HG03060 (cell line): ENCODE data around the gene LIN7B.
"Not testable (repeated sequence)": the region's sequence is repeated elsewhere in the genome, so short reads cannot be mapped to it uniquely, and the experiment has no call there.

Experiments
- ATAC-seq: cut with Tn5 transposase; IDR thresholded peaks from one replicate; pipeline ENCODE4 v1.9.1; 2021; ENCODE audit warnings: low read depth, moderate number of reproducible peaks; ENCODE audit not compliant: unreplicated experiment

The LIN7B gene, protein sequence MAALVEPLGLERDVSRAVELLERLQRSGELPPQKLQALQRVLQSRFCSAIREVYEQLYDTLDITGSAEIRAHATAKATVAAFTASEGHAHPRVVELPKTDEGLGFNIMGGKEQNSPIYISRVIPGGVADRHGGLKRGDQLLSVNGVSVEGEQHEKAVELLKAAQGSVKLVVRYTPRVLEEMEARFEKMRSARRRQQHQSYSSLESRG

DNA sequence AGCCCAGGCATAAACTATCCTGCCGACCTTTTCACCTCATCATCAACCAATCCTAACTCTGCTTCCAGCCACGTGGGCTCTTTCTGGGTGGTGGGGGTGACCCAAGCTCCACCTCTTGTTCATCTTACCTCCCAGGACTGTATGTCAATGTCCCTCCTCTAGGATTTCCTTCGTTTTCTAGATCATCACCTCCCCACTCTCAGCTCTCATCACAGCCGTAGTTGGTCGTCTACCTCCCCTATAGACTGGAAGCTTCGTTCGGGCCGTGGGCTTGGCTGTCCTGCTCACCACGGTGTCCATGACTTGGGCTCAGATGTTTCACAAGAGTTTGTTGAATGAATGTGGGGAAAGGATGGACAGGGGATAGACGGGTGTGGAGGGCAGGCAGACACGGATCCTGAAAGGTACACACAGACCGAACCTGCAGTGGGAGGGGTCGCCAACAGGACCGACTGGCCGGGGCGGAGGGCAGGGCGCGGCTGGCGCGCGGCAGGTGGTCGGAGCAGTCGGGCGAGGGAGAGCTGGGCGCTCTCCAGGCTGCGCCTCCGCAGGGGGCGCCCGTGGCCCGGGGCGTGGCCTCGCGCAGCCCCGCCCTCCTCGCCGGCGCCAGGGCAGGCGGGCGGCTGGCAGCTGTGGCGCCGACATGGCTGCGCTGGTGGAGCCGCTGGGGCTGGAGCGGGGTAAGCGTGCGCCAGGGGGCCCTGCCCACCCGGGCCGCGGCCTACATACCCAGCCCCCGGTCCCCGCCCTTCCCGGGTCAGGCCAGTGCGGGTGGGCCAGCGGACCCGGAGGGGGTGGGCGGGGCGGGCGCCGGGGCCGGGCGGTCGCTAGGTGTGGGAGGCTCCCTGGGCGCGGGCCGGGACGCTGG lies at the start of gene LIN7B:
LIN7B (plus strand) TSS at position 609 of the 868 bp plus-strand sequence; CDS start at position 644, 35 bp downstream.
- no peak for ATAC-seq

- ATAC-seq = no peak
Observed at GRCh38 chr19:49064768-49065611, 49.2 kb upstream of the LIN7B start, which contains the start of gene NTF4. Gene NTF4 (minus strand): TSS chr19:49064818. CDS start chr19:49061997, 2,821 bp downstream.

- ATAC-seq = no peak
Observed at GRCh38 chr19:49065905-49066512, 48.2 kb upstream of the LIN7B start.

- ATAC-seq = no peak
Observed at GRCh38 chr19:49067554-49067953, 46.6 kb upstream of the LIN7B start.

- ATAC-seq = no peak
Observed at GRCh38 chr19:49069026-49069425, 45.1 kb upstream of the LIN7B start.

DNA sequence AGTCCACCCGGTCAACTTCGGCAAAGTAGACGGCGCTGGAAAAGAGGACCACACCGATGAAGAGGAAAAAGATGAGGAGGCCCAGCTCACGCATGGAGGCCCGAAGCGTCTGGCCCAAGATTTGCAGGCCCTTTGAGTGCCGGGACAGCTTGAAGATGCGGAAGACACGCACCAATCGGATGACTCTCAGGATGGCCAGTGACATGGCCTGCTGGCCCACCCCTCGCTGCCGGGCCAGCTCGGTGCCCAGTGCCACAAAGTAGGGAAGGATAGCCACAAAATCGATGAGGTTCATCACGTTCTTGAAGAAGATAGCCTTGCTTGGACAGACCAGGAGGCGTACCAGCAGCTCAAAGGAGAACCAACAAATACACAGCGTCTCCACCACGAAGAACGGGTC lies 43.8 kb upstream of the LIN7B start:
- no peak for ATAC-seq

- no peak for ATAC-seq
Observed at GRCh38 chr19:49071860-49072547, 42.2 kb upstream of the LIN7B start.

DNA sequence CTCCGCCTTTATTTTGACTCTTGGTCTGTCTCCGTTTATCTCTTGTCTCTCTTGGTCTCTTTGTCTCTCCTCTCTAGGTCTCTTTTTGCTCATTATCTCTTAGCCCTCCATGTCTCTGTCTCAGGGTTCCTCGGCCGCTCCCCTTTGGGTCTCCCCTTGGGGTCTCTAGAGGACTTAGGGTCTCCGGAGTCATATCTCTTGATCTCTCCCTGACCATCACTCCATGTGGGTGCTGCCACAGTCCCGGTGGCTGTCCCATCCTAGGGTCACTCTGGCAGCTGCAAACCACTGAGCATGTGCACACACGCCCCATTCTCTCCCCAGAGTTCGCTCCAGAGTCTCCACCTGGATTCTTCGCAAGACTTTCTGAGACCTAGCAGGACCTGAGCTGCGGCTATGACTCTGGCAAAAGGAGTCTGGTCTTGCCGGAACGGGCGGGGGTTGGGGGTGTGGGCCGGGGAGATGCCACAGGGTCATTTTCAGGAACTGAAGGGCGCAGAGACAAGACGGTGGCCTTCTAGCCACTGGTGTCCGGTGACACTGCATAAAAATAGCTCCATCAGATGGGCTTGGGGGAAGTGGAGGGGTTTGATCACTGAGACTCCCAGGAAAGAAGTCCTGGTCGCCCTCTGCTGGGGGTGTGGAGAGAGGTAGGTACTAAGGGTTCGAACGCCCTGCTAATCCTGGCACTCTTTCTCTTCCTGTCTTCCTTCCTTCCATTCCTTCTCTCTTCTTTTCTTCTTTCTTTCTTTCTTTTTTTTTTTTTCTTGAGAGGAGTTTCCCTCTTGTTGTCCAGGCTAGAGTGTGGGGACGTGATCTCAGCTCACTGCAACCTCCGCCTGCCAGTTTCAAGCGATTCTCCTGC lies 40.4 kb upstream of the LIN7B start:
- ATAC-seq = no peak

- ATAC-seq = not testable (repeated sequence)
Observed at GRCh38 chr19:49074869-49075268, 39.3 kb upstream of the LIN7B start.

DNA sequence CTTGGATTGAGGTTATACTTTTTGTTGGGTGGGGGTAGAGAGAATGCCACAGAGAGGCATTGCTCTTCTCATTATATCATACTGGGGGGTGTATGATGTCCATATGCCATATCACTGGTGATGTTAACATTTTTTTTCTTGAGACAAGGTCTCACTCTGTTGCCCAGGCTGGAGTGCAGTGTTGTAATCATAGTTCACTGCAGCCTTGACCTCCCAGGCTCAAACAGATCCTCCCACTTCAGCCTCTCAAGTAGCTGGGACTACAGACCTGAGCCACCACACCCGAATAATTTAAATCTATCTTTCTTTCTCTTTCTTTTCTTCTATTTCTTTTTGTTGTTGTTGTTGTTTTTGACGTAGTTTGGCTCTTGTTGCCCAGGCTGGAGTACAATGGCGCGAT lies 33.8 kb upstream of the LIN7B start:
- ATAC-seq = no peak

DNA sequence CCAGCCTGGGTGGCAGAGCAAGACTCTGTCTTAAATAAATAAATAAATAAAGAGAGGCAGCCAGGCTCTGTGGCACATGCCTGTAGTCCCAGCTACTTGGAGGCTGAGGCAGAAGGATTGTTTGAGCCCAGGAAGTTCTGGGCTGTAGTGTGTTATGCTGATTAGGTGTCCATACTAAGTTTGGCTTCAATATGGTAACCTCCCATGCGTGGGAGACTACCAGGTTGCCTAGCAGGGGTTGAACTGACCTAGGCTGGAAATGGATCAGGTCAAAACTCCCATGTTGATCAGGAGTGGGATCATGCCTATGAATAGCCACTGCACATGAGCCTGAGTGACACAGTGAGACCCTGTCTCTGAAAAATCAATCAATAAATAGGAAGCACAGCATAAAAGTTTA lies 32.9 kb upstream of the LIN7B start:
- ATAC-seq = no peak

DNA sequence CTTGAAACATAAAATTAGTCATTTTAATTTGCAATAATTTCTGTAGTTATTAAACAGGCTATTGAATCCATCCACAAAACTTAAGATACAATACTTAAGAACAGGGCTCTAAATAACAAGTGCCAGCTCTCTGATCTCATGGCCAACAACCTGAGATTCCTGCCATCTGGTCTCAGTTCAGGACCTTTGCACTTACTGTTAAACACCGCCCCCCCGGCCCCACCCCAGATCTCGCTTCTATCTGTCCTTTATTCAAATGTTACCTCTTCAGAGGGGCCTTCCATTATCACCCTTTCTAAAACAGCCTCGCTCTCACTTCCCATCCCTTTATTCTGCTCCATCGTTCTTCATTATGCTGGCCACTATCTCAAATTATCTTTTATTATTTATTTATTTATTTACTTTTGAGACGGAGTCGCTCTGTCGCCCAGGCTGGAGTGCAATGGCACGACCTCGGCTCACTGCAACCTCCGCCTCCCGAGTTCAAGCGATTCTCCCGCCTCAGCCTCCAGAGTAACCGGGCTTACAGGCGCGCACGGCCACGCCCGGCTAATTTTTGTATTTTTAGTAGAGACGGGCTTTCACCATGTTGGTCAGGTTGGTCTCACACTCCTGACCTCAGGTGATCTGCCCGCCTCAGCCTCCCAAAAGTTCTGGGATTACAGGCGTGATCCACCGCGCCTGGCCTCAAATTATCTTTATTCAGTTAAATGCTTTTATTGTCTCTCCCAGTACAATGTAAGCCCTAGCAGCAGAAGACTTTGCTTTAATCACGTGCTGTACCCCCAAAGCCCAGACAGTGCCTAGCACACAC lies 29.8 kb upstream of the LIN7B start:
- no peak for ATAC-seq

DNA sequence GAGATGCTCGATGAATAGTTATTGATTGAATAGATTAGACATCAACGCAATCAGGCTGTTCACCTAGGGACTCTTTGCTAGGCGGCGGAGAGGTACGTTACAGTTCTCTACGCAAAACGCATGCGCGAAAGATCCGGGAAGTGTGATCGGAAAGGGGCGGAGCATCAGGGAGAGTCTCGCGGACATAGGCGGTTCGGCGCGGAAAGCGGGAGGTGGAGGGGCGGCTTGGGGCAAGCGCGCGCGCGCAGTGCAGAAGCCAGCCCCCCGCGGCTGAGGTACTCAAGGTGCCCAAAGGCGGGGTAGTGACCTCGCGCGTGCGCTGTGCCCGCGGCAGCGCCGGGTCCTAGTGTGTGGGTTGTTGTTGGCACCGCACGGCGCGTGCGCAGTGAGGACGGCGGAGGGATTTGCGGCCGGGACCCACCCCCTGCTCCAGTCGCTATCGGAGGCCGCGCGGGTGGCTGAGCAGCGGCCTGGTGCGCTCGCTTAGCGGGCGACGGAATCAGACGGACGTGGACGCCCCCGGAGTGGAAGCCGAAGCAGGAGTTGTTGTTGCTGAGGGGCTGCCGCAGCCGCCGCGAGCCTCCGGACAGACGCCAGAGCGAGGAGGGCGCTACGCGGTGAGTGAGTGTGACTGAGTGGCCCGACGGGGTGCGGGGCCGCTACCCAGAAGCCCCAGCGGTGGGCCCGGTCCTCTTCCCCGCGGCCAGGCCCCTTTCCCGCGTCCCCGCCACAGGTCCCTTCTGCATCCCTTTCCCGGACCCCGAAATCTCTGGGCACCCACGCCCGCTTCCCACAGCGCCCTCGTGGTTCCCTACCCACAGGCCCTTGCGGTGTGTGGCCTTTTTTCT lies 28.9 kb upstream of the LIN7B start, which contains the start of gene SNRNP70:
SNRNP70 (plus strand) TSS at position 432 of the 848 bp plus-strand sequence. CDS start 964 bp downstream, outside the sequence.
- ATAC-seq = peak; percentile 85

- ATAC-seq = no peak
Observed at GRCh38 chr19:49085868-49086232, 28.3 kb upstream of the LIN7B start.

DNA sequence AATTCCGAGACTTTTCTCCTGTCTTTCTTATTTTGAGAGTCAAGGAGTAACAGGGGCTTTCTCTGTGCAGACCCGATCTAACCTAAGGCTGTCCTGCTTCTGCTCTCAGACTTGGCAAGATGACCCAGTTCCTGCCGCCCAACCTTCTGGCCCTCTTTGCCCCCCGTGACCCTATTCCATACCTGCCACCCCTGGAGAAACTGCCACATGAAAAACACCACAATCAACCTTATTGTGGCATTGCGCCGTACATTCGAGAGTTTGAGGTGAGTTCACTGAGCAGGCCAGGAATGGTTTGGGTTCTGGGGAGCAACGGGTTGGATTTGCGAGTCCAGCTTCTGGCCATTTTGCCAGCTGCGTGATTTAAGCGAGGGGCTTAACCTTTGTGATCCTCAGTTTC lies 27.9 kb upstream of the LIN7B start:
- ATAC-seq = no peak

GRCh38 chr19:49091391-49092038 lies 22.7 kb upstream of the LIN7B start:
- no peak for ATAC-seq

DNA sequence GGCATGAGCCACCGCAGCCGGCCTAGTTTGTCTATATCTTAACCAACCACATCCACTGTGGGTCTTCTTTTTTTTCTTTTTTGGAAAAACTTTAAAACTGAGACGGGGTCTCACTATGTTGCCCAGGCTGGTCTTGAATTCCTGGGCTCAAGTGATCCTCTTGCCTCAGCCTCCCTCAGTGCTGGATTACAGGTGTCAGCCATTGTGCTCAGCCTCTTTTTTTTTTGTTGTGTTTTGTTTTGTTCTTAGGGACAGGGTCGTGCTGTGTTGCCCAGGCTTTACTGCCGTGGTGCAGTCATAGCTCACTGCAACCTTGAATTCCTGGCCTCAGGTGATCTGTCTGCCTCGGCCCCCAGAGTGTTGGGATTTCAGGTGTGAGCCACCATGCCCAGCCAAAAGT lies 21.5 kb upstream of the LIN7B start:
- no peak for ATAC-seq
